HG03064 (cell line): Measurements from ENCODE around the gene IMMP1L.
"Not testable (repeated sequence)": the region's sequence is repeated elsewhere in the genome, so short reads cannot be mapped to it uniquely, and the experiment has no call there.

Experiments used
- ATAC-seq: cut with Tn5 transposase; IDR thresholded peaks from one replicate; pipeline ENCODE4 v1.9.1; 2021; ENCODE audit warnings: low read depth; ENCODE audit not compliant: unreplicated experiment

IMMP1L gene

GRCh38 chr11:31509429-31510345 lies at the start of gene IMMP1L, which contains the start of gene ELP4:
TSS of gene IMMP1L (minus strand) at chr11:31509622. CDS start at chr11:31463276, 46,346 bp downstream.
TSS of gene ELP4 (plus strand) at chr11:31509767. CDS start at chr11:31509785, 18 bp downstream.
- peak; percentile 100 for ATAC-seq

GRCh38 chr11:31558001-31558400 lies 48.6 kb upstream of the IMMP1L start:
- no peak for ATAC-seq

- ATAC-seq, result no peak
Measured at GRCh38 chr11:31555938-31556337, 46.5 kb upstream of the IMMP1L start.

- no peak for ATAC-seq
Measured at GRCh38 chr11:31542862-31543261, 33.4 kb upstream of the IMMP1L start.

GRCh38 chr11:31535479-31535878 lies 26.1 kb upstream of the IMMP1L start:
- ATAC-seq, result no peak

GRCh38 chr11:31531293-31531692 lies 21.9 kb upstream of the IMMP1L start:
- ATAC-seq, result no peak

GRCh38 chr11:31529701-31530100 lies 20.3 kb upstream of the IMMP1L start:
- no peak for ATAC-seq

GRCh38 chr11:31529189-31529588 lies 19.8 kb upstream of the IMMP1L start:
- no peak for ATAC-seq

- no peak for ATAC-seq
Measured at GRCh38 chr11:31521497-31522150, 12.2 kb upstream of the IMMP1L start.

GRCh38 chr11:31512117-31512516 lies 2.7 kb upstream of the IMMP1L start:
- no peak for ATAC-seq

GRCh38 chr11:31509051-31509428 lies 382 bp downstream of the IMMP1L start:
- ATAC-seq, result peak; percentile 14

GRCh38 chr11:31500560-31500959 lies 8.9 kb downstream of the IMMP1L start:
- ATAC-seq, result no peak

GRCh38 chr11:31499576-31500178 lies 9.7 kb downstream of the IMMP1L start:
- ATAC-seq, result no peak

GRCh38 chr11:31493762-31494161 lies 15.7 kb downstream of the IMMP1L start:
- not testable (repeated sequence) for ATAC-seq

- ATAC-seq, result no peak
Measured at GRCh38 chr11:31493235-31493634, 16.2 kb downstream of the IMMP1L start.

GRCh38 chr11:31492320-31492913 lies 17.0 kb downstream of the IMMP1L start:
- no peak for ATAC-seq

GRCh38 chr11:31487848-31488247 lies 21.6 kb downstream of the IMMP1L start:
- no peak for ATAC-seq

GRCh38 chr11:31484497-31484896 lies 24.9 kb downstream of the IMMP1L start:
- no peak for ATAC-seq

GRCh38 chr11:31480930-31481329 lies 28.5 kb downstream of the IMMP1L start:
- ATAC-seq, result no peak

GRCh38 chr11:31479066-31479465 lies 30.4 kb downstream of the IMMP1L start:
- ATAC-seq, result no peak

GRCh38 chr11:31478223-31478590 lies 31.2 kb downstream of the IMMP1L start:
- no peak for ATAC-seq
